LNCAP (cell line): ENCODE data around the gene TTC28.

ENCODE experiments used
- TF ChIP-seq, protein P1 (sequence below): fragments of 450-650 bp; IDR thresholded peaks from 2 replicates; pipeline ENCODE4 v1.5.1; 2017; ENCODE audit warnings: mild to moderate bottlenecking

TTC28 gene

DNA sequence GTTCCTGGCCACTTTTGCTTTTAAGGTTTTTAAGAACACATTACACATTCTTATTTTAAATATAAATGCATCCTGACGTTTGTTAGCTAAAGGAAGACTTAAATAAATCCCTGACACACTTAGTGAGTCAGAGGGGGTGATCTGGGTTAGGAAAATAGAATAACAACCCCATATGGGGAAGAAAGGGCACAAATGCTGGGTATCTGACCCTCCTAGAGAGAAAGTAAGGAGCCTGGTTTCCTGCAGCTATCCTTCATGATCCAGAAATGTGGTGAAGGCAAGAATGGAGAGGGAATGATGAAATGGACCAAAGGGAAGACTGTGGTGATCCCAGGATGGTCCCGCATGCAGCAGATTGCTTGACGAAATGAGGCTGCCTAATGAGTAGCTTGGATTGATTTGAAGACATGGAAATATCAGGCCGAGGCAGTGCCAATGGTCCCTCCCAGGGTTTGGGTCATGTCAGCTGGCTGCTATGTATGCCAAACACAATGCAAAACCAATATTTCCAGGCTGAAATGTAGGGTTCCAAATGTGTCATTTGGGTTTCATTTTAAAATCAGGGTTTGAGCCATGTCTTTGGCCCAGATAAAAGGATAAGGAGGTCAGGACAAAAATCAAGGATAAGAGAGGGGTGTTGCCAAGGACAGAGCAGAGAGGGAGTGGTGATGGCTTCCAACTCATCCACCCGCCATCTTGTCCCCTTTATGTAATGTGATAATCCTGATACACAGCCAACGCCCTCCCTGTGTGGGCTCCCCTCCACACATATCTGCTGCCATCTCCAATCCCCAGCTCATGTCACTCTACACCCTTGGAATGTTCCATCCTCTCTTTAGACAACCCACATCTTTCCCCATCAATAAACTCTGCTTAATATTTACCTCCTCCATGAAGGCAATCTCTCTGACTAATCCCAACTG, 625.5 kb downstream of the TTC28 start:
- TF ChIP-seq, protein P1, sequence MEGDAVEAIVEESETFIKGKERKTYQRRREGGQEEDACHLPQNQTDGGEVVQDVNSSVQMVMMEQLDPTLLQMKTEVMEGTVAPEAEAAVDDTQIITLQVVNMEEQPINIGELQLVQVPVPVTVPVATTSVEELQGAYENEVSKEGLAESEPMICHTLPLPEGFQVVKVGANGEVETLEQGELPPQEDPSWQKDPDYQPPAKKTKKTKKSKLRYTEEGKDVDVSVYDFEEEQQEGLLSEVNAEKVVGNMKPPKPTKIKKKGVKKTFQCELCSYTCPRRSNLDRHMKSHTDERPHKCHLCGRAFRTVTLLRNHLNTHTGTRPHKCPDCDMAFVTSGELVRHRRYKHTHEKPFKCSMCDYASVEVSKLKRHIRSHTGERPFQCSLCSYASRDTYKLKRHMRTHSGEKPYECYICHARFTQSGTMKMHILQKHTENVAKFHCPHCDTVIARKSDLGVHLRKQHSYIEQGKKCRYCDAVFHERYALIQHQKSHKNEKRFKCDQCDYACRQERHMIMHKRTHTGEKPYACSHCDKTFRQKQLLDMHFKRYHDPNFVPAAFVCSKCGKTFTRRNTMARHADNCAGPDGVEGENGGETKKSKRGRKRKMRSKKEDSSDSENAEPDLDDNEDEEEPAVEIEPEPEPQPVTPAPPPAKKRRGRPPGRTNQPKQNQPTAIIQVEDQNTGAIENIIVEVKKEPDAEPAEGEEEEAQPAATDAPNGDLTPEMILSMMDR: no peak

DNA sequence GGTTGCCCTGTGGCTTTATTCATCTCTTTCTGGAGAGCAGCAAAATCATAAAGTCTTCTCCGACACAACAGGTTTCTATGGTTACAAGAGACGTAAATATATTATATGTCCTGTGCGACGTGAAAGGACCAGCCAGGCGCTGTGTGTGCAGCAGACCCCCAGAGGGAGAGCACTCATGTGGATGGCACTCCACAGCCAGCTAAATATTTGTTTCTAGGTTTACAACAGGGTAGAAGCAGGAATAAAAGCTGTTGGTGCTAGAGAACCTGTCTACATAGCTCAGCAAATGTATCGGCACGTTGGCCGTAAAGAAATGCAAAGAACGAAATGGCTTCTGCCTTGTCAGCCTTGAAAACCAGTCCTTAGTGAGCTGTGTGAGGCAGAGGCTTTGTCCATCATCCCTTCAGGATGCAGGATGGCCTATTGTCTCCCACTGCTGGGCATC, 626.8 kb downstream of the TTC28 start:
- TF ChIP-seq, protein P1: no peak

DNA sequence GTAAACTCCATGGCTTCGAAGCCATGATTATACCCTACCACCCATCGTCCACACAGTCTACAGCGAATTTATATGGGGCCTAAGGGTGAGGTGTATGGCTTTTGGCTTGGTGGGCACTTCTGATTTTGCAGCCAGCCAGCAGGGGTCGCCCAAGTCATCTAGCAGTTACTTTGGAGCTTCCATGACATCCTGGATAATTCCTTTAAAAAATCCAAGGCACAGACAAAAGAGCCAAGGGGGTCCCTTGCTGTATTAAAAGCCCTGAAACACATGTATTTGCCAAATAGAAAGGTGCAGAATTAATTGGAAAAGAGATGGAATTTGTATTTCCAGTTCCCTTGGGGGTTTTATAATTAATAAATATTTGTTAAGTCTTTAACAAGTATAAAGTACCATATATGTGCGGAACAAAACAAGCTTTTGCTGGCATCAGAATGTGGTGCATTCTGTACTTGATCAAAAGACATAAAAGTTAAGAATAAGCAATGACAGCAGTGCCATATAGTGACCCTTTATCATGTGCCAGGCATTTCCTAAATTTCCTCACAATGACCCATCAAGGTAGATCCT, 627.8 kb downstream of the TTC28 start:
- TF ChIP-seq, protein P1: peak; percentile 93

DNA sequence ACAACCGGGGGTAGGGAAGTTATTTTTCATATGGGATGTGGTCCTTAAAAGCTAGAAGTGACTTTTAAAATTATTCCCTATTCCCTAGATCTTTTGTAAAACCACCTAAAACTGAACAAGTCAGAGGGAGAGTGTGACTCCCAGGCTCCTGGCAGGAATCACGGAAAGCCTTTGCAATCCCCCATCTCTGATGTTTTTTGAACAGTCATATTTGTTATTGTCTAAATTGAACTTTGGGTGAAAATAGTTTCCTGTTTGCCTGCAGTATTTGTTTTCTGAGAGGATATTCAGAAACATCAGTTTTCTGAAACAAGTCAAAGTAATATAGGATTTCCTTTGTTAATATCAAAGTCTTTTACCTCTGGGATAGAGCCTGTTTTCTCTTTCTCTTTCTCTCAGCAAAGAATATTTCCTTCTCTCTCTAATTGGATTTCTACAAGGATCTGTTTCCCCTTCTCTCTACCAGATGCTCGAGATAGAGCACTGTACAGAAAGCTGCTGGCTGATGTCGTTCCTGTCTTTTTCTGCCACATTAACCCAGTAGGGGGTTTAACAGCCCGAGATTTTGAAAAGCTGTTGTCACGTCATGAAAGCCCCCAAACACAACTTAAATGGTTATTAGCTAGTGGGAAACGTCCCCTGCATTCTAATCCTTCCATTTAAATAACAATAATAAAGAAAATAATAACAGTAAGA, 628.4 kb downstream of the TTC28 start:
- TF ChIP-seq, protein P1: no peak

DNA sequence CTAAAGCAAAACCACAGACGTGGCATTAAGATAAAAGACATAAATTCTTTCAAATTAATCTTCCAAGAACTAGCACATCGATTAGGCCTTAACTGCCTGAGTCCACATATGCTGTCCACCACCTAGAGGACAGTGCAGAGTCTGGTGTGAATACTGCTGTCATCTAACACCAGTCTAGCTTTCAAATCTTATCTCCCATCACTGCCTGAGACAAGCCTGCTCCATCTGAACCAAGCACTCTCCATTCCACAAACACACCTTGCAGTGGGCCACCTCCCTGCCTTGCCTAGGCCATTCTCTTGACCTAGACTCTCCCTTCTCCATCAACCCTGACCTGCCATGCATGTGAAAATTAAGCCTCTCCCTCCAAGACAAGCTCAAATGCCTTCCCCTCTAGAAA, 631.1 kb downstream of the TTC28 start:
- TF ChIP-seq, protein P1: no peak

DNA sequence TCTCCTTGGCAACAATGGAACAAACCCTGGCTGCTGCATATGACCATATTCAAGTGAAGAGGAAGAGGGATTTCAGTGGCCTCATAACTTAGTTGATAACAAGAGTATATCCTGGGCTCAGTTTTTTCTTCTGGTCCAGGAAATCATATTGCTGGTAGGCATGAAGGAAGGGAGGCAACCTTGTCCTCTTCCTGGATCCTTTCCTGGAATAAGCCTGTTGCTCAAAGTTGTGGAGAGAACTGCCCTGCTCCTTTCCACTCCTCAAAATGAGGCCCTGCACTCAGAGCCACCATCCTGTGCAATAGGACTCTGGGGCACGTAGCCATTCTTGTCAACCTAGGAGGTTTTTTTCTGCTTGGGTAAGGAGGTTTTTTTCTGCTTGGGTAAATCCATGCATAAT, 631.9 kb downstream of the TTC28 start:
- TF ChIP-seq, protein P1: no peak

DNA sequence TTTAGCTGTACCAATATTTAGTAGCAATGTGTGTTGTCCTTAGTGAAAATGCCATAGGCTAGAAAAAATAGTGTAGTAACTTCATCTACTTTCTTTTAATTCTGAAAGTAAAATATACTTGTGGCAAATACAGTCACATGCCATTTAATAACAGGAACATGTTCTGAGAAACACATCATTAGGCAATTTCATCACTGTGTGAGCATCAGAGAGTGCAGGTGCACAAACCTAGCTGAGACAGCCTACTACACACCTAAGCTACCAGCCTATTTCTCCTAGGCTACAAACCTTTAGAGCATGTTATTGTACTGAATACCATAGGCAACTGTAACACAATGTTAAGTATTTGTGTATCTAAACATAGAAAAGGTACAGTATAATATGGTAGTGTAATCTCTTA, 633.5 kb downstream of the TTC28 start:
- TF ChIP-seq, protein P1: no peak
